HepG2 (cell line): Measurements from ENCODE around the gene SSNA1. TPM values are rescaled to one million over a fixed set of nuclear protein-coding genes. Genes with fewer than 3 reads are reported as not detected.
A peak's percentile ranks its signal among the peaks of the same experiment; 100 is the strongest.

ENCODE experiments used
- ATAC-seq: fragments of 200-7000 bp; cut with Tn5 transposase; 3 replicates; pipeline ENCODE4 v1.9.1; 2020; ENCODE audit warnings: mild to moderate bottlenecking, moderate library complexity
- BruUV-seq: library from RNA; stranded (reverse); fragments of 400-500 nt; replicated peaks from 2 replicates; lab custom pipeline; 2021; lab: Mats Ljungman, UMichigan
- CTCF ChIA-PET: fragments of 300-600 bp; formaldehyde crosslinking; extraction: SDS; loops from one replicate; lab custom pipeline; 2021; ENCODE audit warnings: low total read pairs, inconsistent platforms, low intra/inter-chr PET ratio; lab: Yijun Ruan, JAX
- POLR2A ChIA-PET: fragments of 350-600 bp; sonication (Branson Sonifier 250); formaldehyde crosslinking; loops from one replicate; lab custom pipeline; 2020; ENCODE audit warnings: antibody characterized with exemption, inconsistent platforms; lab: Yijun Ruan, JAX
- DNase-seq: peaks from one replicate; pipeline ENCODE4 v3.0.0-alpha.2; 2015; ENCODE audit warnings: low spot score
- FAIRE-seq: peaks from 3 replicates; lab custom pipeline; 2011; peaks lifted over from hg19 to GRCh38; lab: Jason Lieb, UNC
- H2AFZ ChIP-seq: one replicate; pipeline ENCODE4 v1.6.1; 2011; ENCODE audit warnings: low read length, inconsistent platforms
- H3K27ac ChIP-seq: fragments of 300-600 bp; 3 replicates; pipeline ENCODE4 v1.8.0; 2011; ENCODE audit warnings: mixed run types, mild to moderate bottlenecking, mixed read lengths, low read length, inconsistent platforms; ENCODE audit not compliant: insufficient read depth; ENCODE audit errors: extremely low read length
- H3K27me3 ChIP-seq, 2 experiments: fragments of 200-600 bp in 1 of 2; 2 replicates in 1 of 2; 3 replicates in 1 of 2; pipeline versions ENCODE4 v1.6.0 to v1.8.0; 2011; ENCODE audit warnings: low read length in 2 of 2, mild to moderate bottlenecking in 2 of 2, moderate library complexity in 2 of 2, inconsistent platforms in 1 of 2; ENCODE audit not compliant: insufficient read depth in 2 of 2, control insufficient read depth in 1 of 2
- H3K36me3 ChIP-seq, 2 experiments: fragments of 200-600 bp in 1 of 2; replicated peaks in 1 of 2; 2 replicates in 1 of 2; 3 replicates in 1 of 2; pipeline versions ENCODE4 v1.5.1 to v1.8.0; 2011; ENCODE audit warnings: low read length in 2 of 2, inconsistent platforms in 1 of 2; ENCODE audit not compliant: insufficient read depth in 2 of 2, control insufficient read depth in 1 of 2
- H3K4me1 ChIP-seq: 2 replicates; pipeline ENCODE4 v1.5.1; 2012; ENCODE audit warnings: low read length, inconsistent platforms; ENCODE audit not compliant: insufficient read depth
- H3K4me2 ChIP-seq: 2 replicates; pipeline ENCODE4 v1.6.0; 2011; ENCODE audit warnings: low read depth, low read length, inconsistent platforms
- H3K4me3 ChIP-seq, 3 experiments: fragments of 200-600 bp in 1 of 3; sonication (generic), shearing (Covaris generic) in 1 of 3; replicated peaks in 1 of 3; 2 replicates each; pipeline ENCODE4 v1.5.1; 2011 to 2016; ENCODE audit warnings: low read length in 3 of 3, inconsistent platforms in 2 of 3, low read depth in 2 of 3, mild to moderate bottlenecking in 2 of 3, control low read depth in 1 of 3, mixed read lengths in 1 of 3; ENCODE audit not compliant: insufficient read depth in 1 of 3
- H3K79me2 ChIP-seq: one replicate; pipeline ENCODE4 v1.6.1; 2011; ENCODE audit warnings: low read length, inconsistent platforms; ENCODE audit not compliant: insufficient read depth
- H3K9ac ChIP-seq: 2 replicates; pipeline ENCODE4 v1.6.0; 2011; ENCODE audit warnings: mild to moderate bottlenecking, low read depth, low read length, inconsistent platforms; ENCODE audit not compliant: insufficient read depth
- H3K9me3 ChIP-seq: 2 replicates; pipeline ENCODE4 v1.5.1; 2012; ENCODE audit warnings: mild to moderate bottlenecking, low read length
- H4K20me1 ChIP-seq: 2 replicates; pipeline ENCODE4 v1.6.0; 2011; ENCODE audit warnings: inconsistent platforms, mild to moderate bottlenecking, low read length, moderate library complexity; ENCODE audit not compliant: insufficient read depth
- PAWR ChIP-seq: sonication (generic); formaldehyde crosslinking; IDR thresholded peaks from 2 replicates; pipeline ENCODE4 v1.4.0; 2020; ENCODE audit warnings: missing genetic modification reagents, mild to moderate bottlenecking, borderline replicate concordance
- REL ChIP-seq: sonication (generic); formaldehyde crosslinking; conservative IDR thresholded peaks from 2 replicates; pipeline ENCODE4 v1.8.0; 2022; ENCODE audit warnings: mild to moderate bottlenecking, missing genetic modification reagents, moderate library complexity
- TMF1 ChIP-seq: sonication (generic); formaldehyde crosslinking; IDR thresholded peaks from 2 replicates; pipeline ENCODE4 v1.8.1; 2022; ENCODE audit warnings: low read depth, missing genetic modification reagents
- ZFP37 ChIP-seq: sonication (generic); formaldehyde crosslinking; IDR thresholded peaks from 2 replicates; pipeline ENCODE4 v1.4.0; 2020; ENCODE audit warnings: missing genetic modification reagents, borderline replicate concordance
- ZNF30 ChIP-seq: sonication (generic); formaldehyde crosslinking; IDR thresholded peaks from 2 replicates; pipeline ENCODE4 v1.5.0; 2020; ENCODE audit warnings: mild to moderate bottlenecking, missing genetic modification reagents
- ZNF34 ChIP-seq: sonication (generic); formaldehyde crosslinking; IDR thresholded peaks from 2 replicates; pipeline ENCODE4 v1.4.0; 2020; ENCODE audit warnings: mild to moderate bottlenecking, missing genetic modification reagents, borderline replicate concordance
- ZNF343 ChIP-seq: sonication (generic); formaldehyde crosslinking; IDR thresholded peaks from 2 replicates; pipeline ENCODE4 v1.4.0; 2020; ENCODE audit warnings: mild to moderate bottlenecking, missing genetic modification reagents
- ZNF746 ChIP-seq: sonication (generic); formaldehyde crosslinking; IDR thresholded peaks from 2 replicates; pipeline ENCODE4 v1.8.0; 2022; ENCODE audit warnings: mild to moderate bottlenecking, missing genetic modification reagents
- WGBS: methylation state at CpG from one replicate; pipeline ENCODE4 v1.1.6; 2017; ENCODE audit warnings: low lambda C conversion rate; 5-methylcytosine and 5-hydroxymethylcytosine counted together
- in situ Hi-C: cut with HindIII; loops from 2 replicates; pipeline ENCODE4 v1.10.0; 2017; ENCODE audit warnings: low pct_unique_long_range_greater_than_20kb; ENCODE audit not compliant: extremely low pct_ligation_motif_present
- intact Hi-C: fragments of 100-400 bp; cut with micrococcal nuclease; formaldehyde crosslinking; loops from one replicate; pipeline ENCODE4 v1.10.0; 2022; ENCODE audit not compliant: unreplicated experiment
- polyA plus RNA-seq, 8 experiments: library from polyadenylated mRNA; depleted of rRNA in 3 of 8; stranded (reverse) in 7 of 8; unstranded in 1 of 8; fragments of >200 nt; fragmentation: Illumina TruSeq in 4 of 8; extraction: Trizol in 4 of 8; gene quantifications; 2 replicates each; pipeline versions ENCODE4 v1.2.1 to v1.2.3, GENCODE V29; 2011 to 2016; ENCODE audit warnings: low read depth in 4 of 8, missing spikeins in 1 of 8, mixed read lengths in 1 of 8; ENCODE audit not compliant: insufficient read depth in 1 of 8
- total RNA-seq, 5 experiments: library from RNA; depleted of rRNA; stranded (reverse); fragments of >200 nt; fragmentation: Illumina TruSeq; extraction: Trizol; gene quantifications; 2 replicates each; pipeline ENCODE4 v1.2.3, GENCODE V29; 2016; ENCODE audit warnings: low read depth in 1 of 5
- TF ChIP-seq, protein P1 (sequence below), 2 experiments: fragments of 450-650 bp in 1 of 2; sonication (generic) in 1 of 2; formaldehyde crosslinking in 1 of 2; IDR thresholded peaks; 2 replicates each; pipeline versions ENCODE4 v1.6.1 to v1.8.0; 2016 to 2022; ENCODE audit warnings: antibody characterized with exemption in 1 of 2, mild to moderate bottlenecking in 1 of 2, missing genetic modification reagents in 1 of 2
- TF ChIP-seq, protein P2 (sequence below): IDR thresholded peaks from 2 replicates; pipeline ENCODE4 v1.6.1; 2016; ENCODE audit warnings: low read depth, control low read depth
- TF ChIP-seq, protein P3 (sequence below): sonication (generic); formaldehyde crosslinking; IDR thresholded peaks from 2 replicates; pipeline ENCODE4 v1.4.0; 2020; ENCODE audit warnings: missing genetic modification reagents

The SSNA1 gene
- total and polyA plus RNA-seq, 2 of the 13 experiments (the other 11 are each of a cell fraction or from before 2014, with no cell fraction given), result 35.9 to 49.4 TPM

DNA sequence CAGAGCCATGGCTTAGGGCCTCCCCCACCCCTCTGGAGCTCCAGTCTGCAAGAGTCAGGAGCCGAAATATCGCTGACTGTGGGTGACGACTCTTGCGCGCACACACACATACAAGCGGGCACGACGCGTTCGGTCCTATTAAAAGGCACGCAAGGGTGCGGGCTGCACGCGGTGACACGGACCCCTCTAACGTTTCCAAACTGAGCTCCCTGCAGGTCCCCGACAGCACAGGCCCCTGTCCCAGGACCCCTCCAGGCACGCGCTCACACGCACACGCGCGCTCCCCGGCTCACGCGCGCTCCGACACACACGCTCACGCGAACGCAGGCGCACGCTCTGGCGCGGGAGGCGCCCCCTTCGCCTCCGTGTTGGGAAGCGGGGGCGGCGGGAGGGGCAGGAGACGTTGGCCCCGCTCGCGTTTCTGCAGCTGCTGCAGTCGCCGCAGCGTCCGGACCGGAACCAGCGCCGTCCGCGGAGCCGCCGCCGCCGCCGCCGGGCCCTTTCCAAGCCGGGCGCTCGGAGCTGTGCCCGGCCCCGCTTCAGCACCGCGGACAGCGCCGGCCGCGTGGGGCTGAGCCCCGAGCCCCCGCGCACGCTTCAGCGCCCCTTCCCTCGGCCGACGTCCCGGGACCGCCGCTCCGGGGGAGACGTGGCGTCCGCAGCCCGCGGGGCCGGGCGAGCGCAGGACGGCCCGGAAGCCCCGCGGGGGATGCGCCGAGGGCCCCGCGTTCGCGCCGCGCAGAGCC lies 49.6 kb upstream of the SSNA1 start, which contains the start of gene GRIN1:
Gene GRIN1, plus strand, starts transcription at position 433 of the 746 bp plus-strand sequence. CDS start 333 bp downstream, outside the sequence.
- Histone ChIP-seq H3K27ac (no peak within 1 kb of the TSS), H3K9me3 (no peaks in the 10 kb centered on the region), H2AFZ (no peak within 1 kb of the TSS), H3K27me3 (peaks cover 33 to 77% of the 10 kb centered on the region in 2 experiments), H4K20me1 (no peaks in the 10 kb centered on the region), H3K9ac (no peak within 1 kb of the TSS), H3K79me2 (no peaks in the 10 kb centered on the region), H3K4me1 (no peaks in the 10 kb centered on the region), H3K4me2 (no peak within 1 kb of the TSS), H3K4me3 (no peak within 1 kb of the TSS), H3K36me3 (no peaks in the 10 kb centered on the region)
- DNase-seq, result no peak
- WGBS, result 43% methylated on average over 45 of the region's 104 CpGs
- in situ Hi-C loops (no loop called here), intact Hi-C loops (no loop called here)
- no TSS peak for BruUV-seq
- no peak for FAIRE-seq
- ChIA-PET POLR2A (interaction anchor here (3.3 kb wide), 1 partner anchor 9 kb away, joined by 11 read pairs; no protein-coding TSS in a partner anchor), CTCF (no interaction called here)
- ATAC-seq, result peak; percentile 45
- TF ChIP-seq PAWR (no peak), ZNF746 (CRISPR knock-in tag) (no peak), REL (CRISPR knock-in tag) (no peak), ZNF343 (CRISPR knock-in tag) (no peak), ZFP37 (CRISPR knock-in tag) (no peak), TMF1 (CRISPR knock-in tag) (no peak), ZNF34 (CRISPR knock-in tag) (no peak), ZNF30 (CRISPR knock-in tag) (no peak)
- TF ChIP-seq, protein P1, sequence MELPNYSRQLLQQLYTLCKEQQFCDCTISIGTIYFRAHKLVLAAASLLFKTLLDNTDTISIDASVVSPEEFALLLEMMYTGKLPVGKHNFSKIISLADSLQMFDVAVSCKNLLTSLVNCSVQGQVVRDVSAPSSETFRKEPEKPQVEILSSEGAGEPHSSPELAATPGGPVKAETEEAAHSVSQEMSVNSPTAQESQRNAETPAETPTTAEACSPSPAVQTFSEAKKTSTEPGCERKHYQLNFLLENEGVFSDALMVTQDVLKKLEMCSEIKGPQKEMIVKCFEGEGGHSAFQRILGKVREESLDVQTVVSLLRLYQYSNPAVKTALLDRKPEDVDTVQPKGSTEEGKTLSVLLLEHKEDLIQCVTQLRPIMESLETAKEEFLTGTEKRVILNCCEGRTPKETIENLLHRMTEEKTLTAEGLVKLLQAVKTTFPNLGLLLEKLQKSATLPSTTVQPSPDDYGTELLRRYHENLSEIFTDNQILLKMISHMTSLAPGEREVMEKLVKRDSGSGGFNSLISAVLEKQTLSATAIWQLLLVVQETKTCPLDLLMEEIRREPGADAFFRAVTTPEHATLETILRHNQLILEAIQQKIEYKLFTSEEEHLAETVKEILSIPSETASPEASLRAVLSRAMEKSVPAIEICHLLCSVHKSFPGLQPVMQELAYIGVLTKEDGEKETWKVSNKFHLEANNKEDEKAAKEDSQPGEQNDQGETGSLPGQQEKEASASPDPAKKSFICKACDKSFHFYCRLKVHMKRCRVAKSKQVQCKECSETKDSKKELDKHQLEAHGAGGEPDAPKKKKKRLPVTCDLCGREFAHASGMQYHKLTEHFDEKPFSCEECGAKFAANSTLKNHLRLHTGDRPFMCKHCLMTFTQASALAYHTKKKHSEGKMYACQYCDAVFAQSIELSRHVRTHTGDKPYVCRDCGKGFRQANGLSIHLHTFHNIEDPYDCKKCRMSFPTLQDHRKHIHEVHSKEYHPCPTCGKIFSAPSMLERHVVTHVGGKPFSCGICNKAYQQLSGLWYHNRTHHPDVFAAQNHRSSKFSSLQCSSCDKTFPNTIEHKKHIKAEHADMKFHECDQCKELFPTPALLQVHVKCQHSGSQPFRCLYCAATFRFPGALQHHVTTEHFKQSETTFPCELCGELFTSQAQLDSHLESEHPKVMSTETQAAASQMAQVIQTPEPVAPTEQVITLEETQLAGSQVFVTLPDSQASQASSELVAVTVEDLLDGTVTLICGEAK (IDR thresholded peaks at IDR 0.05), result no peak
- TF ChIP-seq, protein P1 (CRISPR knock-in tag; IDR thresholded peaks at IDR 0.05), result no peak
- TF ChIP-seq, protein P2, sequence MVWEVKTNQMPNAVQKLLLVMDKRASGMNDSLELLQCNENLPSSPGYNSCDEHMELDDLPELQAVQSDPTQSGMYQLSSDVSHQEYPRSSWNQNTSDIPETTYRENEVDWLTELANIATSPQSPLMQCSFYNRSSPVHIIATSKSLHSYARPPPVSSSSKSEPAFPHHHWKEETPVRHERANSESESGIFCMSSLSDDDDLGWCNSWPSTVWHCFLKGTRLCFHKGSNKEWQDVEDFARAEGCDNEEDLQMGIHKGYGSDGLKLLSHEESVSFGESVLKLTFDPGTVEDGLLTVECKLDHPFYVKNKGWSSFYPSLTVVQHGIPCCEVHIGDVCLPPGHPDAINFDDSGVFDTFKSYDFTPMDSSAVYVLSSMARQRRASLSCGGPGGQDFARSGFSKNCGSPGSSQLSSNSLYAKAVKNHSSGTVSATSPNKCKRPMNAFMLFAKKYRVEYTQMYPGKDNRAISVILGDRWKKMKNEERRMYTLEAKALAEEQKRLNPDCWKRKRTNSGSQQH (CRISPR knock-in tag), result peak; percentile 89; the same call in 1 of the 2 replicates
- TF ChIP-seq, protein P3, sequence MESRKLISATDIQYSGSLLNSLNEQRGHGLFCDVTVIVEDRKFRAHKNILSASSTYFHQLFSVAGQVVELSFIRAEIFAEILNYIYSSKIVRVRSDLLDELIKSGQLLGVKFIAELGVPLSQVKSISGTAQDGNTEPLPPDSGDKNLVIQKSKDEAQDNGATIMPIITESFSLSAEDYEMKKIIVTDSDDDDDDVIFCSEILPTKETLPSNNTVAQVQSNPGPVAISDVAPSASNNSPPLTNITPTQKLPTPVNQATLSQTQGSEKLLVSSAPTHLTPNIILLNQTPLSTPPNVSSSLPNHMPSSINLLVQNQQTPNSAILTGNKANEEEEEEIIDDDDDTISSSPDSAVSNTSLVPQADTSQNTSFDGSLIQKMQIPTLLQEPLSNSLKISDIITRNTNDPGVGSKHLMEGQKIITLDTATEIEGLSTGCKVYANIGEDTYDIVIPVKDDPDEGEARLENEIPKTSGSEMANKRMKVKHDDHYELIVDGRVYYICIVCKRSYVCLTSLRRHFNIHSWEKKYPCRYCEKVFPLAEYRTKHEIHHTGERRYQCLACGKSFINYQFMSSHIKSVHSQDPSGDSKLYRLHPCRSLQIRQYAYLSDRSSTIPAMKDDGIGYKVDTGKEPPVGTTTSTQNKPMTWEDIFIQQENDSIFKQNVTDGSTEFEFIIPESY (CRISPR knock-in tag), result no peak
